ENCODE data around the gene NINL.

GRCh38 chr20:25541676-25542075, 43.7 kb downstream of the NINL start:
- no peak for TF ChIP-seq CTCF (IDR thresholded peaks at IDR 0.05; ENCODE audit: poor library complexity)
- no peak for TF ChIP-seq EZH2 (IDR thresholded peaks at IDR 0.05; ENCODE audit: borderline replicate concordance)
- TF ChIP-seq EZH2phosphoT487 (IDR thresholded peaks at IDR 0.05; ENCODE audit: low read depth, severe bottlenecking, unreplicated experiment): no peak
